C4-2B (cell line): ENCODE data around the gene TMEM186.

Experiments used
- ZFX ChIP-seq: fragments of 450-650 bp; IDR thresholded peaks from 2 replicates; pipeline ENCODE4 v1.6.1; 2017
- TF ChIP-seq, protein P1 (sequence below): fragments of 450-650 bp; conservative IDR thresholded peaks from 2 replicates; pipeline ENCODE4 v1.5.1; 2017; ENCODE audit warnings: mild to moderate bottlenecking

DNA sequence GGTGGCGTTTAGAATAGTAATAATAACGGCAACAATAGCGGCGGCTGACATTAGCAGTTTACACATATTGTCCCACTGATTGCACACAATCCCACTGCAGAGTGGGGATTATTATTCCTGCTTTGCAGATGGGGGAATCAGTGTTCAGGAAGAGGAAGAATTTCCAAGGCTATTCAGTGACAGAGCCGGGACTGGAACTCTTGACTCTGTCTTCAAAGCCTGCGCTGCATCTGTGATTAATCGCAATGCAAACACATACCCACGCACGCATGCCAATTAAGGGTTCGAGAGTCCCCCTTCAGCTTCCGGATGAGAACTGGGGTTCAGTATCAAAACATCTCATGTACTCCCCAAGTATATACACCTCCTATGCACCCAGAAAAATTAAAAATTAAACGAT is 29.2 kb downstream of the TMEM186 start:
- TF ChIP-seq, protein P1, sequence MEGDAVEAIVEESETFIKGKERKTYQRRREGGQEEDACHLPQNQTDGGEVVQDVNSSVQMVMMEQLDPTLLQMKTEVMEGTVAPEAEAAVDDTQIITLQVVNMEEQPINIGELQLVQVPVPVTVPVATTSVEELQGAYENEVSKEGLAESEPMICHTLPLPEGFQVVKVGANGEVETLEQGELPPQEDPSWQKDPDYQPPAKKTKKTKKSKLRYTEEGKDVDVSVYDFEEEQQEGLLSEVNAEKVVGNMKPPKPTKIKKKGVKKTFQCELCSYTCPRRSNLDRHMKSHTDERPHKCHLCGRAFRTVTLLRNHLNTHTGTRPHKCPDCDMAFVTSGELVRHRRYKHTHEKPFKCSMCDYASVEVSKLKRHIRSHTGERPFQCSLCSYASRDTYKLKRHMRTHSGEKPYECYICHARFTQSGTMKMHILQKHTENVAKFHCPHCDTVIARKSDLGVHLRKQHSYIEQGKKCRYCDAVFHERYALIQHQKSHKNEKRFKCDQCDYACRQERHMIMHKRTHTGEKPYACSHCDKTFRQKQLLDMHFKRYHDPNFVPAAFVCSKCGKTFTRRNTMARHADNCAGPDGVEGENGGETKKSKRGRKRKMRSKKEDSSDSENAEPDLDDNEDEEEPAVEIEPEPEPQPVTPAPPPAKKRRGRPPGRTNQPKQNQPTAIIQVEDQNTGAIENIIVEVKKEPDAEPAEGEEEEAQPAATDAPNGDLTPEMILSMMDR = no peak
- TF ChIP-seq ZFX = no peak
